Upper lobe of right lung (tissue), 1 donor: ENCODE measurements around the gene CERS6. TPM values are rescaled to one million over a fixed set of nuclear protein-coding genes. Genes with fewer than 3 reads are reported as not detected.
"Not testable (repeated sequence)": the region's sequence is repeated elsewhere in the genome, so short reads cannot be mapped to it uniquely, and the experiment has no call there.

Experiments used
- ATAC-seq: fragments of 200-7000 bp; cut with Tn5 transposase; one replicate; pipeline ENCODE4 v1.9.1; 2020; ENCODE audit warnings: mild to moderate bottlenecking, moderate library complexity
- DNase-seq: peaks from one replicate; pipeline ENCODE4 v3.0.0-alpha.2; 2020
- H3K27ac ChIP-seq: fragments of 200-600 bp; one replicate; pipeline ENCODE4 v1.8.0; 2022
- H3K27me3 ChIP-seq: fragments of 200-600 bp; one replicate; pipeline ENCODE4 v1.8.0; 2022; ENCODE audit warnings: mild to moderate bottlenecking
- H3K36me3 ChIP-seq: fragments of 200-600 bp; one replicate; pipeline ENCODE4 v1.8.0; 2022
- H3K4me1 ChIP-seq: fragments of 200-600 bp; one replicate; pipeline ENCODE4 v1.8.0; 2022
- H3K4me3 ChIP-seq: fragments of 200-600 bp; one replicate; pipeline ENCODE4 v1.8.0; 2022; ENCODE audit warnings: mild to moderate bottlenecking
- H3K9me3 ChIP-seq: fragments of 200-600 bp; one replicate; pipeline ENCODE4 v1.8.0; 2022
- CTCF ChIP-seq: fragments of 200-600 bp; IDR thresholded peaks from one replicate; pipeline ENCODE4 v1.8.0; 2022; ENCODE audit warnings: antibody characterized with exemption
- intact Hi-C: fragments of 100-400 bp; cut with DNase I; formaldehyde crosslinking; loops from one replicate; pipeline ENCODE4 v1.11.0; 2022
- total RNA-seq: library from RNA; stranded (reverse); fragmentation: NEBNext Ultra II Directional; extraction: Animal tissue kit (Norgen Biotek cat#: 25700); gene quantifications from one replicate; pipeline ENCODE4 v1.2.1, GENCODE V29; 2021
- donor health status: DM: no; HTN: yes; CAD: no; lungs with severe emphysema.

CERS6 gene
- total RNA-seq, 1 donor from 2014 or later: 17.8 TPM

DNA sequence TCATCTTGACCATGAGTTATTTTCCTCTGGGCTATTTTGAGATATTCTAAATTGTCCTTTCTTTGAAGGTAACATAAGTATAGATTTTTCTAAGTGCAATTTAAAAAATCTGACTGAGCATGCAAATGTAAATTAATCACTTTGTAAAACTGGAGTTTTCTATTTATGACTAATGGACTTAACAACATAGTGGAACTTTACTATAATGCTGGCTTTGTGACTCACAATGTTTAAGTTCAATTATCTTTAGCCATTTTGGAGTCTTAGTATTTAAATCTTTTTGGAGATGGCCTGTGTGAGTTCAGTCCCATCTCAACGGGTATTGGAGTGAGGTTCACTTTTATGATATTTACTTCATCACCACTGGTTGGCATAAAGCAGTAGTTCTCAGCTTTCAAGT, 311.2 kb downstream of the CERS6 start:
- intact Hi-C loops: no loop called here
- Histone ChIP-seq H3K9me3 (no peaks in the 10 kb centered on the region), H3K27me3 (no peaks in the 10 kb centered on the region), H3K4me3 (no peak overlapping the region), H3K36me3 (peaks cover 7% of the 10 kb centered on the region), H3K4me1 (no peaks in the 10 kb centered on the region), H3K27ac (no peak overlapping the region)
- no peak for TF ChIP-seq CTCF
- ATAC-seq: no peak
- DNase-seq: no peak

DNA sequence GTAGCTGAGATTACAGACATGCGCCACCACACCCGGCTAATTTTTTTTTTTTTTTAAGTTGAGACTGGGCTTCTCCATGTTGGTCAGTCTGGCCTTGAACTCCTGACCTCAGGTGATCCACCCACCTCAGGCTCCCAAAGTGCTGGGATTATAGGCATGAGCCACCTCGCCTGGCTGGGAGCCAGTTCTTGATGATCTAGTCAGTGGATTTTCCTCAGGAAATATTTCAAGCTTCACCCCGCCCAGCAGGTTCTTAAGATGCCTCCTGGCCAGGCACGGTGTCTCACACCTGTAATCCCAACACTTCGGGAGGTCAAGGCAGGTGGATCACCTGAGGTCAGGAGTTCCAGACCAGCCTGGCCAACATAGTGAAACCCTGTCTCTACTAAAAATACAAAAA, 312.3 kb downstream of the CERS6 start:
- intact Hi-C loops: not testable (repeated sequence)

DNA sequence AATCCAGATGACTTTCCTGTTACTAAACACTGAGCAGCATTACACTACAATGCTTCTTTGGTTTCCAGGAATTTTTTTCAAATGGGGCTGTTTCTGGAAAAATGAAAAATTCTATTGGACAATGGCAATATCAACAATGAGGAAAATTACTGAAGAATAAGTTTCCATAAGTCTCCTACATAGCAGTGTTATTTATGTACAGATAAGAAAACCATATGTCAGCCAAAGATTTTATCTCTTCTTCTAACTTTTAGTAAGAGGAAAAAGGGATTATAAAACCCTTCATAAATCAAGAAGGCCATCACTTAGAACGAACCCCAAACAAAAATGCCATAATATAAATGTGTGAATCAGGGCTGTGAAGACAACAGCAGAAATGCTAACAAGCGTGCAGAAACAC, 314.7 kb downstream of the CERS6 start:
- DNase-seq (no peak), ATAC-seq (no peak)
- Histone ChIP-seq H3K4me1 (no peaks in the 10 kb centered on the region), H3K27me3 (no peaks in the 10 kb centered on the region), H3K36me3 (peaks cover 7% of the 10 kb centered on the region), H3K4me3 (no peak overlapping the region), H3K9me3 (no peaks in the 10 kb centered on the region), H3K27ac (no peak overlapping the region)
- no peak for TF ChIP-seq CTCF
- intact Hi-C loops: no loop called here

More for the DNA sequence above, 312.3 kb downstream of the CERS6 start:
- not testable (repeated sequence) for H3K9me3 ChIP-seq, DNase-seq, H3K27ac ChIP-seq, H3K4me3 ChIP-seq, ATAC-seq, H3K27me3 ChIP-seq, H3K4me1 ChIP-seq, H3K36me3 ChIP-seq

DNA sequence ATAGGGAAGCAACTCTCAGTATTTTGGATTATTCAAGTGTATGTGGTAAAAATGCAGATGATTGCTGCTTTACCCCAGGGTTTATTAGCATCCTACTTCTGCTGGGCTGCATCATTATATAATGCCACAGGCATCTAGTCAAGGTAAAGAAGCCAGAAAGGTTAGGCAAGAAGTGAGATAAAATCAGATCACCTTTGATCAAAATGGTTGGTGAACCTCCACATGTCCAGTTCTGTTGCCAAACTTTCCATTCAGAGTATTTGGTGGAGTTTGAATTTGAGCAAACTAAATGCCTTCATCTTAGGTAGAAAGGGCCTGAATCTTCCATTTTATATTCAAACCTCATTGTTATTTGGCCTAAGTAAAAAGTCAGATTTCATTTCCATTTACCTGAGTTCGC, 316.6 kb downstream of the CERS6 start:
- DNase-seq (no peak), ATAC-seq (no peak)
- Histone ChIP-seq H3K36me3 (no peaks in the 10 kb centered on the region), H3K4me3 (no peak overlapping the region), H3K9me3 (no peaks in the 10 kb centered on the region), H3K4me1 (no peaks in the 10 kb centered on the region), H3K27ac (no peak overlapping the region), H3K27me3 (no peaks in the 10 kb centered on the region)
- no peak for TF ChIP-seq CTCF
- intact Hi-C loops: no loop called here

- no peak for DNase-seq
- Histone ChIP-seq H3K4me3 (no peak overlapping the region), H3K27ac (no peak overlapping the region), H3K9me3 (no peaks in the 10 kb centered on the region), H3K27me3 (no peaks in the 10 kb centered on the region), H3K36me3 (no peaks in the 10 kb centered on the region), H3K4me1 (no peaks in the 10 kb centered on the region)
- ATAC-seq: no peak
- no peak for TF ChIP-seq CTCF
- intact Hi-C loops: no loop called here
Observed at GRCh38 chr2:168773128-168773527, 317.1 kb downstream of the CERS6 start.

GRCh38 chr2:168773719-168774521, 317.8 kb downstream of the CERS6 start:
- no peaks in the 10 kb centered on the region for H3K4me1 ChIP-seq
- H3K9me3 ChIP-seq: no peaks in the 10 kb centered on the region
- no peak overlapping the region for H3K27ac ChIP-seq
- intact Hi-C loops: no loop called here
- H3K27me3 ChIP-seq: no peaks in the 10 kb centered on the region
- ATAC-seq: peak; percentile 96
- H3K4me3 ChIP-seq: no peak overlapping the region
- DNase-seq: peak; percentile 75
- no peaks in the 10 kb centered on the region for H3K36me3 ChIP-seq
- peak; percentile 82 for TF ChIP-seq CTCF
